ACC112 (cell line): ENCODE data around the gene KCNB1.

Source experiments
- H2AFZ ChIP-seq: fragments of 200-600 bp; sonication (generic); one replicate; pipeline ENCODE4 v1.6.0; 2017; ENCODE audit warnings: antibody characterized with exemption, low read length; ENCODE audit not compliant: unreplicated experiment
- H3K27ac ChIP-seq: fragments of 200-600 bp; sonication (generic); 2 replicates; pipeline ENCODE4 v1.5.1; 2014; ENCODE audit warnings: low read depth, mild to moderate bottlenecking, antibody characterized with exemption, low read length, moderate library complexity
- H3K27me3 ChIP-seq: fragments of 200-600 bp; sonication (generic); 2 replicates; pipeline ENCODE4 v1.6.1; 2014; ENCODE audit warnings: mild to moderate bottlenecking, antibody characterized with exemption, low read length, moderate library complexity, mixed read lengths; ENCODE audit not compliant: insufficient read depth
- H3K36me3 ChIP-seq: fragments of 200-600 bp; sonication (generic); 2 replicates; pipeline ENCODE4 v1.6.1; 2016; ENCODE audit warnings: mild to moderate bottlenecking, antibody characterized with exemption, low read length, moderate library complexity, mixed read lengths; ENCODE audit not compliant: insufficient read depth
- H3K4me1 ChIP-seq: fragments of 200-600 bp; sonication (generic); one replicate; pipeline ENCODE4 v1.6.1; 2016; ENCODE audit warnings: low read length, mixed read lengths; ENCODE audit not compliant: insufficient read depth, unreplicated experiment, control insufficient read depth
- H3K4me3 ChIP-seq: fragments of 200-600 bp; sonication (generic); 2 replicates; pipeline ENCODE4 v1.5.1; 2014; ENCODE audit warnings: mild to moderate bottlenecking, low read depth, low read length
- H3K79me2 ChIP-seq: fragments of 200-600 bp; sonication (generic); one replicate; pipeline ENCODE4 v1.6.0; 2016; ENCODE audit warnings: low read length; ENCODE audit not compliant: control insufficient read depth, unreplicated experiment, insufficient read depth

The KCNB1 gene

GRCh38 chr20:49457444-49457843 is 25.0 kb downstream of the KCNB1 start:
- Histone ChIP-seq H3K4me1 (no peaks in the 10 kb centered on the region), H3K27me3 (peaks cover 63% of the 10 kb centered on the region), H3K4me3 (no peak overlapping the region), H3K27ac (no peak overlapping the region), H3K79me2 (no peaks in the 10 kb centered on the region), H2AFZ (no peak overlapping the region), H3K36me3 (no peaks in the 10 kb centered on the region)

GRCh38 chr20:49456646-49457045 is 25.8 kb downstream of the KCNB1 start:
- no peak overlapping the region for H3K27ac ChIP-seq

GRCh38 chr20:49455691-49456090 is 26.8 kb downstream of the KCNB1 start:
- H3K27ac ChIP-seq: no peak overlapping the region
- no peaks in the 10 kb centered on the region for H3K79me2 ChIP-seq
- H2AFZ ChIP-seq: no peak overlapping the region
- no peak overlapping the region for H3K4me3 ChIP-seq
- H3K4me1 ChIP-seq: peaks cover 6% of the 10 kb centered on the region
- peaks cover 47% of the 10 kb centered on the region for H3K27me3 ChIP-seq
- no peaks in the 10 kb centered on the region for H3K36me3 ChIP-seq

More at GRCh38 chr20:49456646-49457045, 25.8 kb downstream of the KCNB1 start:
- Histone ChIP-seq H2AFZ (no peak overlapping the region), H3K27me3 (peaks cover 55% of the 10 kb centered on the region), H3K4me1 (peaks cover 6% of the 10 kb centered on the region), H3K79me2 (no peaks in the 10 kb centered on the region), H3K36me3 (no peaks in the 10 kb centered on the region), H3K4me3 (no peak overlapping the region)

- no peak overlapping the region for H3K4me3 ChIP-seq
Measured at GRCh38 chr20:49452011-49452482, 30.4 kb downstream of the KCNB1 start.

GRCh38 chr20:49450281-49450721 is 32.2 kb downstream of the KCNB1 start:
- Histone ChIP-seq H3K79me2 (no peaks in the 10 kb centered on the region), H3K4me3 (no peak overlapping the region), H3K4me1 (peaks cover 6% of the 10 kb centered on the region), H3K36me3 (no peaks in the 10 kb centered on the region), H2AFZ (no peak overlapping the region), H3K27ac (no peak overlapping the region), H3K27me3 (peaks cover 12% of the 10 kb centered on the region)

More at GRCh38 chr20:49452011-49452482, 30.4 kb downstream of the KCNB1 start:
- no peak overlapping the region for H2AFZ ChIP-seq
- H3K4me1 ChIP-seq: peaks cover 6% of the 10 kb centered on the region
- no peak overlapping the region for H3K27ac ChIP-seq
- H3K27me3 ChIP-seq: peaks cover 23% of the 10 kb centered on the region
- no peaks in the 10 kb centered on the region for H3K79me2 ChIP-seq
- H3K36me3 ChIP-seq: no peaks in the 10 kb centered on the region

- no peak overlapping the region for H3K27ac ChIP-seq
- no peak overlapping the region for H2AFZ ChIP-seq
- no peaks in the 10 kb centered on the region for H3K36me3 ChIP-seq
- H3K79me2 ChIP-seq: no peaks in the 10 kb centered on the region
- H3K4me1 ChIP-seq: peaks cover 6% of the 10 kb centered on the region
- H3K27me3 ChIP-seq: peaks cover 22% of the 10 kb centered on the region
- H3K4me3 ChIP-seq: no peak overlapping the region
Measured at GRCh38 chr20:49448917-49449316, 33.6 kb downstream of the KCNB1 start.

GRCh38 chr20:49447946-49448809 is 34.3 kb downstream of the KCNB1 start:
- H3K27ac ChIP-seq: no peak overlapping the region
- peaks cover 6% of the 10 kb centered on the region for H3K4me1 ChIP-seq
- H3K79me2 ChIP-seq: no peaks in the 10 kb centered on the region
- H3K27me3 ChIP-seq: peaks cover 26% of the 10 kb centered on the region
- no peak overlapping the region for H3K4me3 ChIP-seq
- no peak overlapping the region for H2AFZ ChIP-seq
- no peaks in the 10 kb centered on the region for H3K36me3 ChIP-seq

- Histone ChIP-seq H2AFZ (no peak overlapping the region), H3K27me3 (peaks cover 26% of the 10 kb centered on the region), H3K79me2 (no peaks in the 10 kb centered on the region), H3K4me1 (peaks cover 6% of the 10 kb centered on the region), H3K27ac (no peak overlapping the region), H3K4me3 (no peak overlapping the region), H3K36me3 (no peaks in the 10 kb centered on the region)
Measured at GRCh38 chr20:49447364-49447763, 35.1 kb downstream of the KCNB1 start.

- Histone ChIP-seq H3K27ac (no peak overlapping the region), H3K36me3 (no peaks in the 10 kb centered on the region), H3K4me1 (peaks cover 1% of the 10 kb centered on the region), H2AFZ (no peak overlapping the region), H3K27me3 (peaks cover 30% of the 10 kb centered on the region), H3K79me2 (no peaks in the 10 kb centered on the region), H3K4me3 (no peak overlapping the region)
Measured at GRCh38 chr20:49446808-49447207, 35.7 kb downstream of the KCNB1 start.

- H3K4me3 ChIP-seq: no peak overlapping the region
- no peaks in the 10 kb centered on the region for H3K36me3 ChIP-seq
- H3K79me2 ChIP-seq: no peaks in the 10 kb centered on the region
- no peak overlapping the region for H3K27ac ChIP-seq
- peaks cover 35% of the 10 kb centered on the region for H3K27me3 ChIP-seq
- H3K4me1 ChIP-seq: no peaks in the 10 kb centered on the region
- no peak overlapping the region for H2AFZ ChIP-seq
Measured at GRCh38 chr20:49446080-49446479, 36.4 kb downstream of the KCNB1 start.

- H3K36me3 ChIP-seq: no peaks in the 10 kb centered on the region
- no peak overlapping the region for H3K4me3 ChIP-seq
- H3K27me3 ChIP-seq: peaks cover 40% of the 10 kb centered on the region
- H3K4me1 ChIP-seq: no peaks in the 10 kb centered on the region
- H3K27ac ChIP-seq: no peak overlapping the region
- H2AFZ ChIP-seq: no peak overlapping the region
- no peaks in the 10 kb centered on the region for H3K79me2 ChIP-seq
Measured at GRCh38 chr20:49445176-49445575, 37.3 kb downstream of the KCNB1 start.
